GM21528 (cell line): ENCODE measurements around the gene CERS4.

Experiments used
- ATAC-seq: cut with Tn5 transposase; IDR thresholded peaks from one replicate; pipeline ENCODE4 v1.9.1; 2021; ENCODE audit warnings: mild to moderate bottlenecking, moderate library complexity; ENCODE audit not compliant: unreplicated experiment, low FRiP score

CERS4 gene

GRCh38 chr19:8311461-8312260 is 102.5 kb downstream of the CERS4 start:
- no peak for ATAC-seq
